ENCODE measurements around the gene DNAJB6. TPM values are rescaled to one million over a fixed set of nuclear protein-coding genes. Genes with fewer than 3 reads are reported as not detected.

The DNAJB6 gene
- total RNA-seq, 1 donor from 2014 or later, result 95.8 TPM

GRCh38 chr7:157427811-157428553 lies 91.2 kb downstream of the DNAJB6 start:
- no peak for DNase-seq (ENCODE audit: low spot score)

- no peak for DNase-seq (ENCODE audit: low spot score)
Observed at GRCh38 chr7:157428554-157428945, 91.7 kb downstream of the DNAJB6 start.

- no peak for DNase-seq (ENCODE audit: low spot score)
Observed at GRCh38 chr7:157429001-157429679, 92.3 kb downstream of the DNAJB6 start.

GRCh38 chr7:157429680-157430224 lies 92.9 kb downstream of the DNAJB6 start:
- no peak for DNase-seq (ENCODE audit: low spot score)

- no peak for DNase-seq (ENCODE audit: low spot score)
Observed at GRCh38 chr7:157430721-157431120, 93.9 kb downstream of the DNAJB6 start.

GRCh38 chr7:157431173-157431950 lies 94.6 kb downstream of the DNAJB6 start:
- DNase-seq (ENCODE audit: low spot score), result no peak

- no peak for DNase-seq (ENCODE audit: low spot score)
Observed at GRCh38 chr7:157431951-157432540, 95.2 kb downstream of the DNAJB6 start.

GRCh38 chr7:157432541-157432956 lies 95.7 kb downstream of the DNAJB6 start:
- DNase-seq (ENCODE audit: low spot score), result peak; percentile 38

GRCh38 chr7:157432957-157433576 lies 96.3 kb downstream of the DNAJB6 start:
- peak; percentile 41 for DNase-seq (ENCODE audit: low spot score)

- no peak for DNase-seq (ENCODE audit: low spot score)
Observed at GRCh38 chr7:157433628-157434027, 96.8 kb downstream of the DNAJB6 start.

GRCh38 chr7:157434231-157434630 lies 97.4 kb downstream of the DNAJB6 start:
- no peak for DNase-seq (ENCODE audit: low spot score)

- DNase-seq (ENCODE audit: low spot score), result no peak
Observed at GRCh38 chr7:157434701-157435100, 97.9 kb downstream of the DNAJB6 start.

- DNase-seq (ENCODE audit: low spot score), result no peak
Observed at GRCh38 chr7:157436076-157436475, 99.3 kb downstream of the DNAJB6 start.

- DNase-seq (ENCODE audit: low spot score), result no peak
Observed at GRCh38 chr7:157436763-157437480, 100.1 kb downstream of the DNAJB6 start.

- no peak for DNase-seq (ENCODE audit: low spot score)
Observed at GRCh38 chr7:157437519-157438061, 100.8 kb downstream of the DNAJB6 start.

GRCh38 chr7:157438121-157439025 lies 101.6 kb downstream of the DNAJB6 start:
- DNase-seq (ENCODE audit: low spot score), result no peak

GRCh38 chr7:157439149-157439548 lies 102.3 kb downstream of the DNAJB6 start:
- no peak for DNase-seq (ENCODE audit: low spot score)

- no peak for DNase-seq (ENCODE audit: low spot score)
Observed at GRCh38 chr7:157439761-157440160, 103.0 kb downstream of the DNAJB6 start.

GRCh38 chr7:157440346-157441022 lies 103.7 kb downstream of the DNAJB6 start:
- no peak for DNase-seq (ENCODE audit: low spot score)

All from mucosa of gallbladder (tissue), 1 donor.